ENCODE measurements around the gene TEX10.
"Not testable (repeated sequence)": the region's sequence is repeated elsewhere in the genome, so short reads cannot be mapped to it uniquely, and the experiment has no call there.

Gene TEX10

GRCh38 chr9:100346836-100347235 is 5.9 kb downstream of the TEX10 start:
- no peak for DNase-seq

- DNase-seq: no peak
Observed at GRCh38 chr9:100341889-100342288, 10.9 kb downstream of the TEX10 start.

- no peak for DNase-seq
Observed at GRCh38 chr9:100340224-100340623, 12.5 kb downstream of the TEX10 start.

GRCh38 chr9:100338736-100339135 is 14.0 kb downstream of the TEX10 start:
- DNase-seq: not testable (repeated sequence)

DNA sequence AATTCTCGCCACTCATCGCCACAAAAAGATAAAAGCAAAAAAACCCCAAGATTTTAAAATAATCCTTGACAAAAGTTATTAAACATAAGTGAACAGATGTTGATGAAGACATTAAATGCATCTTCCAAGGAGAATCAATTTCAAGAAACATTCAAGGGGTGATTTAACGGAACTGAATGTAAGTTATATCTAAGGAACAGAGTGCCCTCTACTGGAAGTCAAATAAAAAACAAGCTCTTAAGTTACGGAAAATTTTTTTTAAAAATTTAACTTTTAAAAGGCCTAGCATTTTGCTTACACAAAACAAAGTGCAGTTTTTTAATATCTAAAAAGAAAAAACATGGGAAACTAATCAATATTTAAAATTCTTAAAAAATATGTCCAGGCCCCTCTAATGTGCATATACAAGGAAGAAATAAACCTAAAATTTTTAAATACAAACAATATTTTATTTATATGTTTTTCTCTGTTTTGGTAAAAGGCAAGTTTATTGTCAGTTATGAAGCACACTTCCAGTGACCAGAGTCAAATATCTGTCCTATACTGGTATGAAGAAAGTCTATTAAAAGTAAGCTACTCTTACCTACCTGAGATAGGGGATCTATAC is 28.0 kb downstream of the TEX10 start:
- DNase-seq: peak; percentile 40

DNA sequence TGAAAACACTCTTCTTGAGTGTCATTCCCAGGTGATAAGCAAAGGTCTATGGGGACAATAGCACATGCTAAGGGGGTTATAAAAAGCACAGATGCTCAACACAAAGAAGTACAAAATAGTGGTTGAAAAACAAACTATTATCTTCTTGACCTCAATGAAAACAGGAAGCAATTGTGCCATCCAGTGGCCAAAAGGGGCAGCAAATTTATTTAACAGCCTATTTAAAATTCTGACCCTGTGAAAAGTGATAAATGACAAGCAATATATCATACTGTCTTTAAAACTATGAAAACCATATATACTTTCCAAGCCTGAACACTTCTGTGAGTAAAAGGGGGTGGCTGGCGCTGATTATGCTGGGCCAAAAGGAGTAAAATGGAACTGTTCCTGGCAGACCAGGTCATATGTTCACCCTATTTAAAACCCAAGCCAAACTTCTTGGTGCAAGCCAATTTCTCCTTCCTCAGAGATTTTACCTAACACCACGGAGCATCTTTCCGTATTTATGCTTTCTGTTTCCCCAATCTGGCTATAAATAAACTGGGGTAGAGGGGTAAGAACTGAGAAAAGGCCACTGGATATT is 29.7 kb downstream of the TEX10 start:
- DNase-seq: peak; percentile 47

DNA sequence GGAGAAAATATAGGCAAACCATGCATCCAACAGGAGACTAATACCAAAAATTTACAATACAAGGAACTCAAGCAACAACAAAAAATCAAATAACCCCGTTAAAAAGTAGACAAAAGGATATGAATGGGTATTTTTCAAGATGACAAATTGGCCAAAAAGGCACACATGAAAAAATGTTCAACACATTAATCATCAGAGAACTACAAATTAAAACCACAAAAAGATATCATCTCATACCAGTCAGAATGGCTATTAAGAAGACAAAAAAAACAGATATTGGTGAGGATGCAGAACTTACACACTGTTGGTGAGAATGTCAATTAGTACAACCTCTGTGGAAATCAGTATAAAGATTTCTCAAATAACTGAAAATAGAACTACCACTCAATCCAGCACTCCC is 35.0 kb downstream of the TEX10 start:
- no peak for DNase-seq

DNA sequence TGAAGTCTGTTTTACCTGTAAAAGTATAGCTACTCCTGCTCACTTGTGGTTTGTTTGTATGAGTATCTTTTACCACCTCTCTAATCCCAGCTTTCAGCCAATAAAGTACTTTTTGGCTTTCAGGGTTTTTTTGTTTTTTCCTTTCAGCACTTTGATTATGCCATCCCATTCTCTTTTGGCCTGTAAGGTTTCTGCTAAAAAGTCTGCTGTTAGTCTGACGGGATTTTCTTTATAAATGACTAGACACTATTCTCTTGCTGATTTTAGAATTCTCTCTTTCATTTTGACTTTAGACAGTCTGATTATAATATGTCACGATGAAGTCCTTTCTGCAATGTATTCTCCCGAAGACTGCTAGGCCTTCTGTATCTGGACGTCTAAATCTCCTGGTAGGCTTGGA is 37.2 kb downstream of the TEX10 start:
- DNase-seq: no peak

DNA sequence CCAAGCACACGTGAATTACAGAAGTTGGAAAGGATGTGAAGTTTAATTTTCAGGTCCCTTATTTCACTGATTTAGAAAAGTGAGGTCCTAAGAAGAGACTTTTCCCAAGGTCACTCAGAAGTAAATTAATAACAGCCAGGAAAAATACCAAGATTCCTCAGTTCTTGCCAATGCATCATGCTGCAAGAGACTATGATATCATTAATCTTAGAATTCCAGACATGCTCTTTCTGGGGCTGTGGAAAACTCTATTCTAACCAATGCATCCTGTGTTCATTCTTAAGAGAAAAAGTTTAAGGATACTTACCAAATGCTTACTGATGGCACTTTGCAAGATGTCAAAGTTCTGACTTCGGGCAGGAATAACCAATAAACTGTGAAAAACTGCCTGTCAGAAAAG is 42.8 kb downstream of the TEX10 start:
- no peak for DNase-seq

GRCh38 chr9:100308965-100309564 is 43.7 kb downstream of the TEX10 start:
- DNase-seq: no peak

- no peak for DNase-seq
Observed at GRCh38 chr9:100307080-100307479, 45.7 kb downstream of the TEX10 start.

DNA sequence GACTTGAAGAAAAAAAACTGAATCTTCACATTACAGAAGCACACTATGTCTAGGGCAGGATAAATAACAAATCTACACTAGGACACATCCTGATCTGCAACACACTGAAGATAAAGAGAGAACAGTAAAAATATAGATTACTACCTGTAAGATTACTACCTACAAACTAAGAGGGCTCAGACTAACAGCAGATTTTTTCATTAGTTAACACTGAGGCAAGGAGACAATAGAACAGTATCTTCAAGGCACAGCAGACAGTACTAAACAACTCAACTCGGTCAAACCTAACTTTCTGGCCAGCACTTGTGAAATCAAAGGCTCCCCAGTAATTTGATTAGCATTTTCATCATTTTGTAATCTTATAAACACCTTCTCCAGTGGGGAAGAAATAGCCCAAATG is 46.5 kb downstream of the TEX10 start:
- no peak for DNase-seq

GRCh38 chr9:100303747-100304146 is 49.0 kb downstream of the TEX10 start:
- no peak for DNase-seq

DNA sequence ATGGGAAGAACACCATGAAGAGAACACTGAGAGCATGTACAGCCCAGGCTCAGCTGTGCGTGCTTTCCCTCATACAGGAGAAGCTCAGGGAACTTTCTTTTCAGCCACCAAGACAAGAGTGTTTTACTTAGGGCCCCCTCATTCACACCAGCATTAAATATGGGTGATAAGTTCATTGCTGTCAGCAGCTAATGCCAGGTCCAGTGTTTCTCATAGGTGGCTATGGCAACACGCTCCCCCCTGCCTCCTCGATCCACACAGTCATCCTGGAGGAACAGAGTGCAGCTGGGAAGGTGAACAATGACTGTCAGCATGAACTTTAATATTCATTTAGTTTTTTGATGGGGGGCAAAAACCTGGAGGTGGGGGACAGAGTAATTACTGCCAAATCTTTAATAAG is 54.4 kb downstream of the TEX10 start:
- DNase-seq: no peak

- no peak for DNase-seq
Observed at GRCh38 chr9:100296407-100296806, 56.3 kb downstream of the TEX10 start.

DNA sequence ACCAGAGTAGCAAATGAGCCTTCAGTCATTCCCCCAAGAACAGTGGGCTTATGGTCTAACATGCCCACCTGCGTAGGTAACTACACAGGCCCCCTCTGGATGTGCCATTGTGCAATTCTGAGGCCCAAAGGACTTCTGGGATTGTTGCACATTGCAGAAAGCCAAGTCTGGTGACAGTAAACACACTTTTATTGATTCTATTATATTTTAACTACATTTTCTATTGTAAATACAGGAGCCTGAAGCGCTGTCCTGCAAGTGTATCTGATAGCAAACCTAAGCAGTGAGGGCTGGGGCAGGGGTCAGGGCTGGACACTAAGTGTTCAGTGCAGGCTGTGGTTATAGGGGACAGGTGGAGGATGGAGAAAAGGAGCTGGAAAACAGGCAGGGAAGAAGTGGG is 57.5 kb downstream of the TEX10 start:
- no peak for DNase-seq

GRCh38 chr9:100294806-100295205 is 57.9 kb downstream of the TEX10 start:
- no peak for DNase-seq

GRCh38 chr9:100294341-100294740 is 58.4 kb downstream of the TEX10 start:
- no peak for DNase-seq

DNA sequence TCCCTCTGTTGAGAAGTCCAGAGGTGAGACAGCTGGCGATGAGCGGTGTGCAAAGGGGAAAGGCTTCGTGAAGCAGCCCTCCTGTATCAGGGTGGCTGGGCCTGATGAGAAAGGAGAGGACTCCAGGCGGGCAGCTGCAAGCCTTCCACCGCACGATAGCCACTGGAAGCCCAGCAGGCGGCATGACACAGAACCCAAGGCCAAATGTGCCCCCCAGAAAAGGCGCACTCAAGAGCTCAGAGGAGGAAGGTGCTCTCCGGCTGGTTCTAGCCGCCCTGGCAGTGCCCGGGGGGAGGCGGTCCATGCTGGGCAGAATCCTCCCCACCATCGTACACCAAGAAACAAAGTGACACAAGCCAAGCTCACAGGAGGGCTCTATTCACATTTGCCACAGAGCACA is 60.3 kb downstream of the TEX10 start:
- no peak for DNase-seq

- DNase-seq: no peak
Observed at GRCh38 chr9:100290714-100291113, 62.0 kb downstream of the TEX10 start.

- DNase-seq: no peak
Observed at GRCh38 chr9:100287186-100287585, 65.6 kb downstream of the TEX10 start.

- no peak for DNase-seq
Observed at GRCh38 chr9:100286257-100286656, 66.5 kb downstream of the TEX10 start.

GRCh38 chr9:100285601-100286000 is 67.1 kb downstream of the TEX10 start:
- no peak for DNase-seq

GRCh38 chr9:100285080-100285479 is 67.7 kb downstream of the TEX10 start:
- no peak for DNase-seq

DNA sequence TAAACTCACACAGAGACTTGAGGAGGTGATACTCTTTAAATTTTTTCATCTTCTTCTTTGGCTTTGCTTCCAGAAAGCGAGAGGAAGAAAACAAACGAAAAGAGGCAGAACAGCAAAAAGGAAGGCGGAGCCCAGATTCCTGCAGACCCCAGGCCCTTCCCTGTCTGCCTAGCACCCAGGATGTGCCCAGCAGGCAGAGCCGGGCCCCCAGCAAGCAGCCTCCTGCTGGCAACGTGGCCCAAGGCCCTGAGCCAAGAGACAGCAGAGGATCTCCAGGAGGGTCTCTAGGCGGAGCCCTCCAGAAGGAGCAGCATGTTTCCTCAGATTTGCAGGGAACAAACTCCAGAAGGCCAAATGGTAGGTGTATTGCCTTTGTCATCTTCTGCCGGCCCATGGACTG is 68.5 kb downstream of the TEX10 start:
- no peak for DNase-seq
